NCI-H748 (cell line): Measurements from ENCODE around the gene PPFIA1.

Experiments
- DNase-seq: peaks from one replicate; lab custom pipeline; 2025; ENCODE audit not compliant: unreplicated experiment; lab: John Stamatoyannopoulos, UW

The PPFIA1 gene

GRCh38 chr11:70409871-70410270, 139.4 kb downstream of the PPFIA1 start:
- DNase-seq, result no peak

- no peak for DNase-seq
Measured at GRCh38 chr11:70410276-70411205, 140.1 kb downstream of the PPFIA1 start.

GRCh38 chr11:70411713-70412452, 141.4 kb downstream of the PPFIA1 start:
- no peak for DNase-seq

GRCh38 chr11:70413151-70413550, 142.7 kb downstream of the PPFIA1 start:
- DNase-seq, result no peak

- DNase-seq, result no peak
Measured at GRCh38 chr11:70414341-70415100, 144.0 kb downstream of the PPFIA1 start.

- no peak for DNase-seq
Measured at GRCh38 chr11:70415191-70415590, 144.7 kb downstream of the PPFIA1 start.

GRCh38 chr11:70415642-70416395, 145.3 kb downstream of the PPFIA1 start:
- no peak for DNase-seq

GRCh38 chr11:70416881-70417280, 146.4 kb downstream of the PPFIA1 start:
- no peak for DNase-seq

GRCh38 chr11:70418130-70418529, 147.6 kb downstream of the PPFIA1 start:
- DNase-seq, result no peak

GRCh38 chr11:70419307-70420007, 149.0 kb downstream of the PPFIA1 start:
- DNase-seq, result no peak

- DNase-seq, result no peak
Measured at GRCh38 chr11:70420008-70420464, 149.5 kb downstream of the PPFIA1 start.

- no peak for DNase-seq
Measured at GRCh38 chr11:70420496-70420895, 150.0 kb downstream of the PPFIA1 start.

- DNase-seq, result no peak
Measured at GRCh38 chr11:70421123-70421522, 150.6 kb downstream of the PPFIA1 start.

GRCh38 chr11:70422692-70423522, 152.4 kb downstream of the PPFIA1 start:
- DNase-seq, result no peak

GRCh38 chr11:70423523-70424505, 153.3 kb downstream of the PPFIA1 start:
- no peak for DNase-seq

- no peak for DNase-seq
Measured at GRCh38 chr11:70424765-70425344, 154.4 kb downstream of the PPFIA1 start.

- no peak for DNase-seq
Measured at GRCh38 chr11:70427436-70427835, 156.9 kb downstream of the PPFIA1 start.
